ENCODE measurements around the gene DUSP7.

DNA sequence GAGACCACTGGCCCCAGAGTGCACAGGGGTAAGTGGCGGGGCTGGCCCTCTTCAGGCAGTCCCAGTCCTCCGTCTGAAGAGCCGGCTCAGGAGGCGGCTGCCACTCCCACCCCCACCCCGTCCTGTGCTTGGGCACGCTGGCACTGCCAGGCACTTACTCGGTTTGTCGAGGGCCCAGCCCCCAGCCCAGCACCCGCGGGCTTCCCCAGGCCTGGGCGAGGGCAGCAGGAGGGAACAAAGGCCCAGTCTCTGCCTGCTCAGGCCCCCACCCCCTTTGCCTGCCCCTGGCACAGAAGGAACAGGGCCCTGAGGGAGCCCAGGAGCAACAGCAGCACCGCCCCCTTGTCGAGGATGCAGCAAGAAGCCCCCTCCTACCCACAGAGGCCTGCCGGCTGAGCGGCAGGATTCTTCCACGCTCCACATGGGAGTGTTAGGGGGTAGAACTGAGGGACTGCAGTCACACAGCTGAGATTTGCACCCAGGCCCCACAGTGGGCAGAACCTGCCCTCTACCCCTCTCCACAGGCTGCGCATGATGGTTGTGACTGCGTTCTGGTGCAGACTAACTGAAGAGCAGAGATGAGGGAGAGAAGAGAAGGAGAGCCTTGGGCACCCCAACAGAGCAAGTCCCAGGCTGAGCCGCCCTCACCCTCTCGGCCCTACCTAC, 8.9 kb downstream of the DUSP7 start:
- TF ChIP-seq ATF6 (CRISPR knock-in tag; IDR thresholded peaks at IDR 0.05) (no peak), USF2 (CRISPR knock-in tag; IDR thresholded peaks at IDR 0.05) (no peak), HMGXB4 (CRISPR knock-in tag; IDR thresholded peaks at IDR 0.05) (no peak)

Measured in WTC11 (cell line).